ENCODE measurements around the gene TIMM13.

GRCh38 chr19:2423071-2423914 lies 4.1 kb downstream of the TIMM13 start:
- TF ChIP-seq ZBTB7A (IDR thresholded peaks at IDR 0.05; ENCODE audit: low read depth), result no peak
- TF ChIP-seq CREB1 (IDR thresholded peaks at IDR 0.05; ENCODE audit: low read depth), result no peak
- no peak for TF ChIP-seq REST (IDR thresholded peaks at IDR 0.05; ENCODE audit: low read depth)
- TF ChIP-seq EP300 (IDR thresholded peaks at IDR 0.05; ENCODE audit: borderline replicate concordance), result no peak
